GM18511 (cell line): ENCODE results near the gene CPVL.

Experiments used
- ATAC-seq: cut with Tn5 transposase; IDR thresholded peaks from one replicate; pipeline ENCODE4 v1.9.1; 2021; ENCODE audit warnings: mild to moderate bottlenecking, moderate library complexity; ENCODE audit not compliant: unreplicated experiment

Gene CPVL

GRCh38 chr7:28953633-28954032 lies 192.7 kb downstream of the CPVL start:
- no peak for ATAC-seq
